ENCODE data around the gene OSBP2.
A peak's percentile ranks its signal among the peaks of the same experiment; 100 is the strongest.

The OSBP2 gene

DNA sequence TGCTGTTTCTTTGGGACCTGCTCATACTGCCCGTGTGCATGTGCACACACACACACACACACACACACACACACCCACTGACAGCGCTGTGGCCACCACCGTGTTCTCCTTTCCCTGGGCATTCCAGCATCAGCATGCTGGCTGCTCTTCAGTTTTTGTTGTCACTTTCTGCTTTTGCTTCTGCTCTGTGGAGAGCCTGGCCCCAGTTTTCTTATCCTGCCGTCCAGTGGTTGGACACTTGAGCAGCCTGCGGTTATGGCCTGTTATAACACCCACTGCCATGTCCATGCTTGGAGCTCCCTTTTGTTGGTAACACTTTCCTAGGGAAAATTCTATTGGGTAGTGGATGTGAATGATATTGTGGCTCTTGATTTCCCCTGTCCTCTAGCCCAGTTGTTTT is 83.6 kb downstream of the OSBP2 start:
- H3K23ac ChIP-seq (ENCODE audit: low read depth, low read length, poor library complexity): no peak overlapping the region
- no peaks in the 10 kb centered on the region for H3K79me1 ChIP-seq (ENCODE audit: low read depth, low read length)
- H3K27ac ChIP-seq (replicated peaks; ENCODE audit: low read length): no peak overlapping the region
- H2AK5ac ChIP-seq (ENCODE audit: low read depth, low read length): no peak overlapping the region
- no CpG with 5 or more reads among the region's 5 CpGs for WGBS, 2 donors (ENCODE audit: extremely low coverage in 2 of 2, insufficient read length in 2 of 2, insufficient replicate concordance in 1 of 2)
- H3K4me3 ChIP-seq (ENCODE audit: low read length in 2 of 2): no peak overlapping the region
- no peak overlapping the region for H3K9ac ChIP-seq (ENCODE audit: low read depth, low read length, poor library complexity)
- DNase-seq (ENCODE audit: low spot score): no peak
- peaks cover 0 to 11% (median 2%) of the 10 kb centered on the region in 3 experiments for H3K27me3 ChIP-seq (ENCODE audit: control insufficient read depth in 3 of 3, insufficient read depth in 3 of 3, low read depth in 1 of 3, low read length in 3 of 3)
- no peak overlapping the region for H2BK15ac ChIP-seq (ENCODE audit: low read length)
- no peak overlapping the region for H3K18ac ChIP-seq (ENCODE audit: low read length)
- H3K9me3 ChIP-seq (replicated peaks in 1 of 2; ENCODE audit: control insufficient read depth in 2 of 2, insufficient read depth in 1 of 2, low read depth in 1 of 2, low read length in 2 of 2): no peaks in the 10 kb centered on the region
- no peak overlapping the region for H2BK12ac ChIP-seq (ENCODE audit: low read length)
- no peak overlapping the region for H3K4ac ChIP-seq (ENCODE audit: low read length)
- no peak overlapping the region for H4K91ac ChIP-seq (ENCODE audit: low read depth, low read length, poor library complexity)
- no peaks in the 10 kb centered on the region for H3K36me3 ChIP-seq (replicated peaks in 1 of 2; ENCODE audit: control insufficient read depth in 2 of 2, insufficient read depth in 2 of 2, low read length in 2 of 2)
- no peak overlapping the region for H3K14ac ChIP-seq (ENCODE audit: low read length)
- no peak overlapping the region for H4K8ac ChIP-seq (ENCODE audit: low read depth, low read length)
- peaks cover 0 to 3% of the 10 kb centered on the region in 2 donors for H3K4me1 ChIP-seq (ENCODE audit: control insufficient read depth in 2 of 2, insufficient read depth in 1 of 2, low read depth in 1 of 2, low read length in 2 of 2)
- no peak overlapping the region for H2BK120ac ChIP-seq (ENCODE audit: low read depth, low read length)
- peak overlapping the region; percentile 15 for H2BK5ac ChIP-seq (ENCODE audit: low read length)
- no peak overlapping the region for H3K4me2 ChIP-seq (ENCODE audit: insufficient read depth, low read length, poor library complexity, severe bottlenecking)
- H2AFZ ChIP-seq (ENCODE audit: low read length): no peak overlapping the region

DNA sequence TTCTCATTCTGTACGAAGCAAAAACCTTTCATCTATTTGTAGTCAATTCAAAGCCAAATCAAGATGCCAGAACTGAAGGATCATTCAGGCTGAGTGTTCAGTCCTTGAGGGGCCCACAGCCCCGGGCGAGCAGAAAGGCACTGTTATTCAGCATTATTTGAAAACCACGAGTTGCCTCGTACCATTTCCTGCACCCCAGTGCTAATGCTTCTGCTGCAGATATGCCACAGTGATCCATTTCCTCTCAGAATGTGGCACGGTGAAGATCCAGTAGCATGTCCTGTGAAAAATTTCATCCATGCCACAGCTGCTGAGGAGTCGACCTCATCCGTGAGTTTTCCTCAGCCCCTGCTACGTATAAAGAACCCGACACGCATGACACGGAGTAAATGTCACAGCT is 85.4 kb downstream of the OSBP2 start:
- H4K91ac ChIP-seq (ENCODE audit: low read depth, low read length, poor library complexity): no peak overlapping the region
- H3K27me3 ChIP-seq (ENCODE audit: control insufficient read depth in 3 of 3, insufficient read depth in 3 of 3, low read depth in 1 of 3, low read length in 3 of 3): peaks cover 0 to 11% (median 2%) of the 10 kb centered on the region in 3 experiments
- H3K36me3 ChIP-seq (replicated peaks in 1 of 2; ENCODE audit: control insufficient read depth in 2 of 2, insufficient read depth in 2 of 2, low read length in 2 of 2): no peaks in the 10 kb centered on the region
- H3K18ac ChIP-seq (ENCODE audit: low read length): no peak overlapping the region
- H3K4me2 ChIP-seq (ENCODE audit: insufficient read depth, low read length, poor library complexity, severe bottlenecking): no peak overlapping the region
- no peak overlapping the region for H4K8ac ChIP-seq (ENCODE audit: low read depth, low read length)
- no peak overlapping the region for H3K4me3 ChIP-seq (ENCODE audit: low read length in 2 of 2)
- no peak overlapping the region for H3K14ac ChIP-seq (ENCODE audit: low read length)
- no peak overlapping the region for H2AFZ ChIP-seq (ENCODE audit: low read length)
- H3K79me1 ChIP-seq (ENCODE audit: low read depth, low read length): no peaks in the 10 kb centered on the region
- H2BK120ac ChIP-seq (ENCODE audit: low read depth, low read length): no peak overlapping the region
- WGBS, 2 donors (ENCODE audit: extremely low coverage in 2 of 2, insufficient read length in 2 of 2, insufficient replicate concordance in 1 of 2): no CpG with 5 or more reads among the region's 12 CpGs
- no peak overlapping the region for H3K23ac ChIP-seq (ENCODE audit: low read depth, low read length, poor library complexity)
- H2BK15ac ChIP-seq (ENCODE audit: low read length): no peak overlapping the region
- no peak overlapping the region for H2AK5ac ChIP-seq (ENCODE audit: low read depth, low read length)
- no peak overlapping the region for H3K9ac ChIP-seq (ENCODE audit: low read depth, low read length, poor library complexity)
- H3K4ac ChIP-seq (ENCODE audit: low read length): no peak overlapping the region
- H3K27ac ChIP-seq (replicated peaks; ENCODE audit: low read length): no peak overlapping the region
- peaks cover 0 to 3% of the 10 kb centered on the region in 2 donors for H3K4me1 ChIP-seq (ENCODE audit: control insufficient read depth in 2 of 2, insufficient read depth in 1 of 2, low read depth in 1 of 2, low read length in 2 of 2)
- no peak for DNase-seq (ENCODE audit: low spot score)
- no peaks in the 10 kb centered on the region for H3K9me3 ChIP-seq (replicated peaks in 1 of 2; ENCODE audit: control insufficient read depth in 2 of 2, insufficient read depth in 1 of 2, low read depth in 1 of 2, low read length in 2 of 2)
- no peak overlapping the region for H2BK12ac ChIP-seq (ENCODE audit: low read length)
- no peak overlapping the region for H2BK5ac ChIP-seq (ENCODE audit: low read length)

DNA sequence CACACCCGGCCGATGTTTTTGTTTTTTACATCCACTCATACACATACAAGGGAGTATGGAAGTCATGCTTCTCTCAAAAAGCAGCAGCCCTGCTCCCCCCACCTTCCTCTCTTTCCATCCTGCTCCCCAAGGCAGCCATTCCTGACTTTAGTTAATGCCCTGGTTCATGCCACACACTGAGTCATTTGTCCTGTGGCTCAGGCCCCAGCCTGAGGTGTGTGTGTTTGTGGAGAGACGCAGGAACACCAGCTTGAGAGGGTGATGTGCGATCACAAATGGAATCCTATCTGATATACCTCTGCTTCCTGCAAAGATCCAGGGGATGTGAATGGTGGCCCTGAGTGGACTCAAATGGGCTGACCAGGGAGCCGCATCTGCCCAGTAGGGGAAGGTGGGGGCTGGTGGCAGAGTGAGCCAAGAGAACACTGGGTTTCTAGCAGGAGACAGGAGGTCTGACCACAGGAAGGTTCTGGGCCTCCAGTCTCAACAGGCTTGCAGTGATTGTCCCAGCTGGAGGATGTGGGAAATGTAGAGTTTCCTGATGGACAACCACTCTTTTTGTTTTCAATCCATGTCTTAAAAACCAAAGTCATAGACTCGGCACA is 86.7 kb downstream of the OSBP2 start:
- H3K23ac ChIP-seq (ENCODE audit: low read depth, low read length, poor library complexity): peak overlapping the region; percentile 29
- no peak overlapping the region for H2BK12ac ChIP-seq (ENCODE audit: low read length)
- WGBS, 2 donors (ENCODE audit: extremely low coverage in 2 of 2, insufficient read length in 2 of 2, insufficient replicate concordance in 1 of 2): no CpG with 5 or more reads among the region's 6 CpGs
- no peak overlapping the region for H2BK15ac ChIP-seq (ENCODE audit: low read length)
- H3K9ac ChIP-seq (ENCODE audit: low read depth, low read length, poor library complexity): no peak overlapping the region
- no peak overlapping the region for H3K18ac ChIP-seq (ENCODE audit: low read length)
- H2AFZ ChIP-seq (ENCODE audit: low read length): no peak overlapping the region
- no peaks in the 10 kb centered on the region for H3K9me3 ChIP-seq (replicated peaks in 1 of 2; ENCODE audit: control insufficient read depth in 2 of 2, insufficient read depth in 1 of 2, low read depth in 1 of 2, low read length in 2 of 2)
- no peak overlapping the region for H2BK5ac ChIP-seq (ENCODE audit: low read length)
- H3K36me3 ChIP-seq (replicated peaks in 1 of 2; ENCODE audit: control insufficient read depth in 2 of 2, insufficient read depth in 2 of 2, low read length in 2 of 2): no peaks in the 10 kb centered on the region
- H3K4me3 ChIP-seq (ENCODE audit: low read length in 2 of 2): no peak overlapping the region
- H4K8ac ChIP-seq (ENCODE audit: low read depth, low read length): no peak overlapping the region
- H3K27ac ChIP-seq (replicated peaks; ENCODE audit: low read length): no peak overlapping the region
- H3K14ac ChIP-seq (ENCODE audit: low read length): no peak overlapping the region
- DNase-seq (ENCODE audit: low spot score): no peak
- no peak overlapping the region for H3K4ac ChIP-seq (ENCODE audit: low read length)
- no peak overlapping the region for H3K4me2 ChIP-seq (ENCODE audit: insufficient read depth, low read length, poor library complexity, severe bottlenecking)
- H2AK5ac ChIP-seq (ENCODE audit: low read depth, low read length): no peak overlapping the region
- H4K91ac ChIP-seq (ENCODE audit: low read depth, low read length, poor library complexity): no peak overlapping the region
- no peak overlapping the region for H2BK120ac ChIP-seq (ENCODE audit: low read depth, low read length)
- H3K27me3 ChIP-seq (ENCODE audit: control insufficient read depth in 3 of 3, insufficient read depth in 3 of 3, low read depth in 1 of 3, low read length in 3 of 3): peaks cover 0 to 11% (median 2%) of the 10 kb centered on the region in 3 experiments
- H3K79me1 ChIP-seq (ENCODE audit: low read depth, low read length): no peaks in the 10 kb centered on the region
- H3K4me1 ChIP-seq (ENCODE audit: control insufficient read depth in 2 of 2, insufficient read depth in 1 of 2, low read depth in 1 of 2, low read length in 2 of 2): peaks cover 0 to 3% of the 10 kb centered on the region in 2 donors

DNA sequence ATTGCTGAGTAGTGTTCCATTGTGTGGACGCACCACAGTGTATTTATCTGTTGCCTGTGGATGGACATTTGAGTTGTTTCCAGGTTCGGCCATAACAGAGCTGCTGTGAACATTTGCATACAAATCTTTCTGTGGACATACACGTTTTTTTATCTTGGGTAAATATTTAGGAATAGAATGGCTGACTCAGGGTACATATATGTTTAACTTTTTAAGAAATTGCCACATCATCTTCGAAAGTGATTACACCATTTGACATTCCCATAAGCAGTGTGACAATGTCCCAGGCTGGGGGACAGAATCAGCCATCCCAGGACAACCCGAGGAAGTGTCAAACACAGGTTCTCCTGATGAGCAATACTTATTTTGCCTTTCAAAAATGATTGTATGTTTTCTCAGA is 87.9 kb downstream of the OSBP2 start:
- H3K79me1 ChIP-seq (ENCODE audit: low read depth, low read length): no peaks in the 10 kb centered on the region
- H3K27ac ChIP-seq (replicated peaks; ENCODE audit: low read length): no peak overlapping the region
- H3K27me3 ChIP-seq (ENCODE audit: control insufficient read depth in 3 of 3, insufficient read depth in 3 of 3, low read depth in 1 of 3, low read length in 3 of 3): peaks cover 0 to 5% (median 2%) of the 10 kb centered on the region in 3 experiments
- no peak overlapping the region for H2BK120ac ChIP-seq (ENCODE audit: low read depth, low read length)
- H3K4me3 ChIP-seq (ENCODE audit: low read length in 2 of 2): no peak overlapping the region
- no peak overlapping the region for H2AFZ ChIP-seq (ENCODE audit: low read length)
- no peak overlapping the region for H4K91ac ChIP-seq (ENCODE audit: low read depth, low read length, poor library complexity)
- H2BK12ac ChIP-seq (ENCODE audit: low read length): no peak overlapping the region
- no CpG with 5 or more reads among the region's 5 CpGs for WGBS, 2 donors (ENCODE audit: extremely low coverage in 2 of 2, insufficient read length in 2 of 2, insufficient replicate concordance in 1 of 2)
- peaks cover 0 to under 1% of the 10 kb centered on the region in 2 donors for H3K4me1 ChIP-seq (ENCODE audit: control insufficient read depth in 2 of 2, insufficient read depth in 1 of 2, low read depth in 1 of 2, low read length in 2 of 2)
- no peaks in the 10 kb centered on the region for H3K36me3 ChIP-seq (replicated peaks in 1 of 2; ENCODE audit: control insufficient read depth in 2 of 2, insufficient read depth in 2 of 2, low read length in 2 of 2)
- no peak overlapping the region for H3K4ac ChIP-seq (ENCODE audit: low read length)
- no peak overlapping the region for H3K9ac ChIP-seq (ENCODE audit: low read depth, low read length, poor library complexity)
- H3K9me3 ChIP-seq (replicated peaks in 1 of 2; ENCODE audit: control insufficient read depth in 2 of 2, insufficient read depth in 1 of 2, low read depth in 1 of 2, low read length in 2 of 2): no peaks in the 10 kb centered on the region
- no peak overlapping the region for H3K18ac ChIP-seq (ENCODE audit: low read length)
- H2BK5ac ChIP-seq (ENCODE audit: low read length): no peak overlapping the region
- no peak for DNase-seq (ENCODE audit: low spot score)
- H3K14ac ChIP-seq (ENCODE audit: low read length): no peak overlapping the region
- H3K4me2 ChIP-seq (ENCODE audit: insufficient read depth, low read length, poor library complexity, severe bottlenecking): no peak overlapping the region
- no peak overlapping the region for H2BK15ac ChIP-seq (ENCODE audit: low read length)
- no peak overlapping the region for H2AK5ac ChIP-seq (ENCODE audit: low read depth, low read length)
- no peak overlapping the region for H3K23ac ChIP-seq (ENCODE audit: low read depth, low read length, poor library complexity)
- no peak overlapping the region for H4K8ac ChIP-seq (ENCODE audit: low read depth, low read length)

Data from neuronal stem cell (in vitro differentiated cells).